ENCODE data around the gene XAB2.

DNA sequence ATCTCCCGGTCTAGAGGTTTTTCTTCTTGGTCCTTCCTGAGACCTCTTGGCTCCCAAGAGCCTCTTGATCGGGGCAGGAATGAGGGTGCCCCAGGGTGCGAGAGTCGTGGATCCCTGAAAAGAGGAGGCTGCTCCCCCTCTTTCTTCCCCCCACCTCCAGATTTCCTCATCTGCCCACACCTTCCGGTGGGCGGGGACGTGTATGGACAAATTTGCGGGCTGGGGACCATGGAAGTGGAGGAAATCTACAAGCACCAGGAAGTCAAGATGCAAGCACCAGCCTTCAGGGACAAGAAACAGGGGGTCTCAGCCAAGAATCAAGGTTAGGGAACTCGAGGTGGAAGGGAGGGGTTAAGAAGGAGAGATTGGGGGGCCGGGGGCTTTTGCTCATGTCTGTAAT lies 47.5 kb upstream of the XAB2 start, which contains the start of gene MCEMP1:
- TF ChIP-seq, protein P1, sequence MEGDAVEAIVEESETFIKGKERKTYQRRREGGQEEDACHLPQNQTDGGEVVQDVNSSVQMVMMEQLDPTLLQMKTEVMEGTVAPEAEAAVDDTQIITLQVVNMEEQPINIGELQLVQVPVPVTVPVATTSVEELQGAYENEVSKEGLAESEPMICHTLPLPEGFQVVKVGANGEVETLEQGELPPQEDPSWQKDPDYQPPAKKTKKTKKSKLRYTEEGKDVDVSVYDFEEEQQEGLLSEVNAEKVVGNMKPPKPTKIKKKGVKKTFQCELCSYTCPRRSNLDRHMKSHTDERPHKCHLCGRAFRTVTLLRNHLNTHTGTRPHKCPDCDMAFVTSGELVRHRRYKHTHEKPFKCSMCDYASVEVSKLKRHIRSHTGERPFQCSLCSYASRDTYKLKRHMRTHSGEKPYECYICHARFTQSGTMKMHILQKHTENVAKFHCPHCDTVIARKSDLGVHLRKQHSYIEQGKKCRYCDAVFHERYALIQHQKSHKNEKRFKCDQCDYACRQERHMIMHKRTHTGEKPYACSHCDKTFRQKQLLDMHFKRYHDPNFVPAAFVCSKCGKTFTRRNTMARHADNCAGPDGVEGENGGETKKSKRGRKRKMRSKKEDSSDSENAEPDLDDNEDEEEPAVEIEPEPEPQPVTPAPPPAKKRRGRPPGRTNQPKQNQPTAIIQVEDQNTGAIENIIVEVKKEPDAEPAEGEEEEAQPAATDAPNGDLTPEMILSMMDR (IDR thresholded peaks at IDR 0.05), result no peak
- TF ChIP-seq POLR2A (IDR thresholded peaks at IDR 0.05), result no peak

All from adrenal gland (tissue), 5 donors.